ENCODE measurements around the gene LOX.

- no peak for TF ChIP-seq CTCF (conservative IDR thresholded peaks at IDR 0.05; ENCODE audit: low read depth in 2 of 2)
- TF ChIP-seq POLR2AphosphoS5 (IDR thresholded peaks at IDR 0.05; ENCODE audit: low read depth), result no peak
- no peak for TF ChIP-seq REST (IDR thresholded peaks at IDR 0.05; ENCODE audit: unreplicated experiment)
Observed at GRCh38 chr5:122036326-122036725, 41.7 kb downstream of the LOX start.

All from GM23338 (cell line).